H9 (cell line): ENCODE measurements around the gene FAM200B. TPM values are rescaled to one million over a fixed set of nuclear protein-coding genes. Genes with fewer than 3 reads are reported as not detected.

Source experiments
- DNase-seq: peaks from one replicate; pipeline ENCODE4 v3.0.0-alpha.2; 2017
- H2AFZ ChIP-seq: one replicate; pipeline ENCODE4 v1.6.1; 2013; ENCODE audit warnings: mild to moderate bottlenecking, low read length, control low read depth, moderate library complexity
- H2AK5ac ChIP-seq: 2 replicates; pipeline ENCODE4 v1.6.1; 2013; ENCODE audit warnings: low read length, control low read depth, mixed read lengths; ENCODE audit not compliant: insufficient read length
- H2BK120ac ChIP-seq: one replicate; pipeline ENCODE4 v1.6.1; 2013; ENCODE audit warnings: low read depth, mild to moderate bottlenecking, low read length, control low read depth, inconsistent platforms; ENCODE audit not compliant: poor library complexity, severe bottlenecking
- H2BK12ac ChIP-seq: 2 replicates; pipeline ENCODE4 v1.6.1; 2013; ENCODE audit warnings: low read length, control low read depth, mixed read lengths, low read depth; ENCODE audit not compliant: insufficient read length
- H2BK15ac ChIP-seq: 2 replicates; pipeline ENCODE4 v1.6.1; 2013; ENCODE audit warnings: low read depth, low read length, control low read depth
- H2BK20ac ChIP-seq: one replicate; pipeline ENCODE4 v1.6.1; 2013; ENCODE audit warnings: low read depth, mild to moderate bottlenecking, low read length, control low read depth, inconsistent platforms; ENCODE audit not compliant: poor library complexity, severe bottlenecking
- H2BK5ac ChIP-seq: 2 replicates; pipeline ENCODE4 v1.6.1; 2013; ENCODE audit warnings: low read length, control low read depth, mixed read lengths; ENCODE audit not compliant: insufficient read length
- H3K14ac ChIP-seq: 2 replicates; pipeline ENCODE4 v1.6.1; 2013; ENCODE audit warnings: low read length, control low read depth; ENCODE audit not compliant: insufficient read depth
- H3K18ac ChIP-seq: 2 replicates; pipeline ENCODE4 v1.6.1; 2013; ENCODE audit warnings: low read depth, mild to moderate bottlenecking, mixed read lengths, low read length, control low read depth; ENCODE audit not compliant: insufficient read length
- H3K23ac ChIP-seq: 2 replicates; pipeline ENCODE4 v1.6.1; 2013; ENCODE audit warnings: low read length, control low read depth, mixed read lengths, low read depth; ENCODE audit not compliant: insufficient read length
- H3K23me2 ChIP-seq: 2 replicates; pipeline ENCODE4 v1.6.1; 2013; ENCODE audit warnings: low read depth, mild to moderate bottlenecking, mixed read lengths, low read length, control low read depth; ENCODE audit not compliant: insufficient read length, poor library complexity, severe bottlenecking
- H3K27ac ChIP-seq: 2 replicates; pipeline ENCODE4 v1.5.1; 2013; ENCODE audit warnings: low read length, control low read depth, mixed read lengths, low read depth; ENCODE audit not compliant: insufficient read length
- H3K27me3 ChIP-seq: 2 replicates; pipeline ENCODE4 v1.6.1; 2013; ENCODE audit warnings: low read length, control low read depth, inconsistent platforms; ENCODE audit not compliant: insufficient read depth
- H3K4ac ChIP-seq: 2 replicates; pipeline ENCODE4 v1.6.1; 2013; ENCODE audit warnings: low read depth, mild to moderate bottlenecking, control low read depth, inconsistent platforms, low read length, moderate library complexity
- H3K4me1 ChIP-seq: 2 replicates; pipeline ENCODE4 v1.6.1; 2013; ENCODE audit warnings: low read length, control low read depth, inconsistent platforms; ENCODE audit not compliant: insufficient read depth
- H3K4me2 ChIP-seq: 2 replicates; pipeline ENCODE4 v1.6.1; 2013; ENCODE audit warnings: low read length, control low read depth, mixed read lengths; ENCODE audit not compliant: insufficient read length, insufficient read depth
- H3K56ac ChIP-seq: 2 replicates; pipeline ENCODE4 v1.6.1; 2013; ENCODE audit warnings: low read depth, mild to moderate bottlenecking, mixed read lengths, low read length, control low read depth; ENCODE audit not compliant: insufficient read length
- H3K79me1 ChIP-seq: 2 replicates; pipeline ENCODE4 v1.6.1; 2013; ENCODE audit warnings: low read depth, mild to moderate bottlenecking, moderate library complexity, low read length, control low read depth, inconsistent platforms; ENCODE audit not compliant: insufficient read depth, poor library complexity, severe bottlenecking
- H3K79me2 ChIP-seq: 2 replicates; pipeline ENCODE4 v1.6.1; 2013; ENCODE audit warnings: low read length, control low read depth, inconsistent platforms; ENCODE audit not compliant: insufficient read depth
- H3K9ac ChIP-seq: 2 replicates; pipeline ENCODE4 v1.6.1; 2013; ENCODE audit warnings: low read length, control low read depth, mixed read lengths; ENCODE audit not compliant: insufficient read length; ENCODE audit errors: extremely low read depth
- H3K9me3 ChIP-seq: one replicate; pipeline ENCODE4 v1.6.1; 2013; ENCODE audit warnings: low read depth, low read length, inconsistent platforms; ENCODE audit not compliant: control insufficient read depth
- H3T11ph ChIP-seq: one replicate; pipeline ENCODE4 v1.6.1; 2013; ENCODE audit warnings: mild to moderate bottlenecking, low read length, control low read depth, inconsistent platforms
- H4K20me1 ChIP-seq: one replicate; pipeline ENCODE4 v1.6.1; 2013; ENCODE audit not compliant: control insufficient read depth, insufficient read length, insufficient read depth
- H4K5ac ChIP-seq: 2 replicates; pipeline ENCODE4 v1.6.1; 2013; ENCODE audit warnings: low read depth, mild to moderate bottlenecking, mixed read lengths, low read length, control low read depth; ENCODE audit not compliant: insufficient read length
- H4K8ac ChIP-seq: replicated peaks from 2 replicates; pipeline ENCODE4 v1.6.1; 2013; ENCODE audit warnings: low read length, control low read depth, mixed read lengths, low read depth; ENCODE audit not compliant: insufficient read length
- H4K91ac ChIP-seq: 2 replicates; pipeline ENCODE4 v1.6.1; 2013; ENCODE audit warnings: low read depth, mild to moderate bottlenecking, moderate library complexity, mixed read lengths, low read length, control low read depth; ENCODE audit not compliant: insufficient read length
- H3K27ac Mint-ChIP-seq, 3 experiments: 2 replicates in 2 of 3; 3 replicates in 1 of 3; pipeline ENCODE4 v1.8.0; 2020 to 2021; ENCODE audit warnings: mixed read lengths in 3 of 3, mild to moderate bottlenecking in 1 of 3, moderate library complexity in 1 of 3
- H3K27me3 Mint-ChIP-seq: 2 replicates; pipeline ENCODE4 v1.8.0; 2021; ENCODE audit warnings: low read depth, mild to moderate bottlenecking, moderate library complexity, mixed read lengths
- H3K36me3 Mint-ChIP-seq, 3 experiments: 2 replicates in 2 of 3; 3 replicates in 1 of 3; pipeline ENCODE4 v1.8.0; 2020 to 2021; ENCODE audit warnings: low read depth in 3 of 3, mixed read lengths in 3 of 3; ENCODE audit not compliant: insufficient read depth in 1 of 3
- H3K4me1 Mint-ChIP-seq, 2 experiments: 2 replicates each; pipeline ENCODE4 v1.8.0; 2020; ENCODE audit warnings: mixed read lengths in 2 of 2
- H3K4me3 Mint-ChIP-seq, 2 experiments: 2 replicates in 1 of 2; 3 replicates in 1 of 2; pipeline ENCODE4 v1.8.0; 2020 to 2021; ENCODE audit warnings: mild to moderate bottlenecking in 2 of 2, mixed read lengths in 2 of 2, moderate library complexity in 1 of 2
- H3K9me3 Mint-ChIP-seq, 2 experiments: 2 replicates in 1 of 2; 3 replicates in 1 of 2; pipeline ENCODE4 v1.8.0; 2020; ENCODE audit warnings: mild to moderate bottlenecking in 2 of 2, mixed read lengths in 2 of 2, moderate library complexity in 1 of 2
- WGBS: extraction: QIAGEN DNeasy Blood & Tissue Kit; methylation state at CpG from one replicate; pipeline ENCODE4 v1.1.7; 2013; ENCODE audit warnings: missing lambda C conversion rate, low lambda C conversion rate, mixed read lengths; ENCODE audit not compliant: insufficient read length; ENCODE audit errors: extremely low coverage; 5-methylcytosine and 5-hydroxymethylcytosine counted together
- total RNA-seq: library from RNA; stranded (reverse); gene quantifications from 2 replicates; pipeline ENCODE4 v1.2.1, GENCODE V29; 2021
- TF ChIP-seq, protein P1 (sequence below): fragments of 200-600 bp; sonication (generic); conservative IDR thresholded peaks from 3 replicates; pipeline ENCODE4 v1.8.0; 2021; ENCODE audit warnings: antibody characterized with exemption, mild to moderate bottlenecking

Gene FAM200B
- total RNA-seq, 1 experiment from 2014 or later, result 19.6 TPM

DNA sequence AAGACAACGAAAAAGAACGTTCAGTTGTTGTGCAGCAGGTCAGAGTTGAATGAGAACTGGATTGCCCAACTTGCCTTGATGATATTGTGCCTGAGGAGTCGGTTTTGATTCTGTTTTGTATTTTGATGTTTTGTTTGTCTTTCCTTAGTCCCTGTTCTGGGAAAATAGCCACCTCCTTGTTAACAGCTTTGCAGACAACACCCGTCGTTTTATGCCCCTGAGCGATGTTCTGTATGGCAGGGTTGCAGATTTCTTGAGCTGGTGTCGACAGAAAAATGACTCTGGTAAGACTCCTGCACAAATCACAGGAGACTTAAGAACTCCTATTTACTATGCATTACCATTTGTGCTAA is 25.7 kb downstream of the FAM200B start:
- Histone ChIP-seq H3T11ph (no peak overlapping the region), H3K23me2 (no peaks in the 10 kb centered on the region), H3K9me3 (no peaks in the 10 kb centered on the region), H3K79me2 (no peaks in the 10 kb centered on the region), H3K23ac (no peak overlapping the region), H3K56ac (no peak overlapping the region), H2BK20ac (no peak overlapping the region), H3K27ac (no peak overlapping the region), H2BK12ac (no peak overlapping the region), H2BK15ac (no peak overlapping the region), H3K79me1 (no peaks in the 10 kb centered on the region), H2BK120ac (no peak overlapping the region), H4K91ac (no peak overlapping the region), H2AFZ (no peak overlapping the region), H3K4me2 (no peak overlapping the region), H4K5ac (no peak overlapping the region), H3K4me1 (no peaks in the 10 kb centered on the region), H3K14ac (no peak overlapping the region), H4K20me1 (no peaks in the 10 kb centered on the region), H3K9ac (no peak overlapping the region), H2AK5ac (no peak overlapping the region), H4K8ac (no peak overlapping the region), H2BK5ac (no peak overlapping the region), H3K27me3 (no peaks in the 10 kb centered on the region), H3K18ac (no peak overlapping the region), H3K4ac (no peak overlapping the region)
- no CpG with 5 or more reads among the region's 7 CpGs for WGBS
- DNase-seq, result no peak
- Mint-ChIP-seq H3K9me3 (peaks cover 0 to 4% of the 10 kb centered on the region in 2 experiments; a peak in 1 of 5 replicates), H3K4me1 (peaks cover 3 to 5% of the 10 kb centered on the region in 2 experiments; a peak in 3 of 4 replicates), H3K4me3 (no peak overlapping the region), H3K36me3 (peaks cover 0 to 2% (median 0%) of the 10 kb centered on the region in 3 experiments; a peak in 1 of 7 replicates), H3K27me3 (peaks cover 3% of the 10 kb centered on the region; the same call in 1 of the 2 replicates), H3K27ac (no peak overlapping the region)
- TF ChIP-seq, protein P1, sequence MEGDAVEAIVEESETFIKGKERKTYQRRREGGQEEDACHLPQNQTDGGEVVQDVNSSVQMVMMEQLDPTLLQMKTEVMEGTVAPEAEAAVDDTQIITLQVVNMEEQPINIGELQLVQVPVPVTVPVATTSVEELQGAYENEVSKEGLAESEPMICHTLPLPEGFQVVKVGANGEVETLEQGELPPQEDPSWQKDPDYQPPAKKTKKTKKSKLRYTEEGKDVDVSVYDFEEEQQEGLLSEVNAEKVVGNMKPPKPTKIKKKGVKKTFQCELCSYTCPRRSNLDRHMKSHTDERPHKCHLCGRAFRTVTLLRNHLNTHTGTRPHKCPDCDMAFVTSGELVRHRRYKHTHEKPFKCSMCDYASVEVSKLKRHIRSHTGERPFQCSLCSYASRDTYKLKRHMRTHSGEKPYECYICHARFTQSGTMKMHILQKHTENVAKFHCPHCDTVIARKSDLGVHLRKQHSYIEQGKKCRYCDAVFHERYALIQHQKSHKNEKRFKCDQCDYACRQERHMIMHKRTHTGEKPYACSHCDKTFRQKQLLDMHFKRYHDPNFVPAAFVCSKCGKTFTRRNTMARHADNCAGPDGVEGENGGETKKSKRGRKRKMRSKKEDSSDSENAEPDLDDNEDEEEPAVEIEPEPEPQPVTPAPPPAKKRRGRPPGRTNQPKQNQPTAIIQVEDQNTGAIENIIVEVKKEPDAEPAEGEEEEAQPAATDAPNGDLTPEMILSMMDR, result no peak
